Right lobe of liver (tissue), 6 donors: ENCODE data around the gene PRKCZ. TPM values are rescaled to one million over a fixed set of nuclear protein-coding genes. Genes with fewer than 3 reads are reported as not detected.

Experiments
- ATAC-seq, 4 donors: fragments of 200-7000 bp; cut with Tn5 transposase; one replicate each; pipeline ENCODE4 v1.9.1; 2020; ENCODE audit warnings: mild to moderate bottlenecking in 4 of 4, moderate library complexity in 4 of 4
- DNase-seq, 3 donors: peaks; one replicate each; pipeline ENCODE4 v3.0.0-alpha.2; 2020
- H3K27ac ChIP-seq, 3 donors: fragments of 200-600 bp; one replicate each; pipeline ENCODE4 v1.8.0; 2022
- H3K27me3 ChIP-seq, 2 donors: fragments of 200-600 bp; one replicate each; pipeline ENCODE4 v1.8.0; 2022
- H3K36me3 ChIP-seq, 4 donors: fragments of 200-600 bp; sonication (generic) in 1 of 4; one replicate each; pipeline versions ENCODE4 v1.5.1 to v1.8.0; 2017 to 2022; ENCODE audit warnings: control low read depth in 1 of 4
- H3K4me1 ChIP-seq, 4 donors: fragments of 200-600 bp; sonication (generic) in 1 of 4; one replicate each; pipeline versions ENCODE4 v1.5.1 to v1.8.0; 2017 to 2022; ENCODE audit warnings: control low read depth in 1 of 4
- H3K4me3 ChIP-seq, 3 donors: fragments of 200-600 bp; one replicate each; pipeline ENCODE4 v1.8.0; 2022
- H3K9me3 ChIP-seq, 4 donors: fragments of 200-600 bp; sonication (generic) in 1 of 4; one replicate each; pipeline versions ENCODE4 v1.5.1 to v1.8.0; 2017 to 2022; ENCODE audit warnings: control low read depth in 1 of 4
- POLR2A ChIP-seq: fragments of 450-650 bp; IDR thresholded peaks from one replicate; pipeline ENCODE4 v1.6.1; 2017; ENCODE audit warnings: antibody characterized with exemption, mild to moderate bottlenecking
- WGBS: methylation state at CpG from one replicate; pipeline ENCODE4 v1.1.6; 2018; ENCODE audit warnings: low coverage, low lambda C conversion rate; ENCODE audit not compliant: insufficient coverage; ENCODE audit errors: missing lambda C conversion rate; 5-methylcytosine and 5-hydroxymethylcytosine counted together
- intact Hi-C, 2 donors: fragments of 100-400 bp; cut with DNase I; formaldehyde crosslinking; loops; one replicate each; pipeline versions ENCODE4 v1.11.2 to v1.14.1; 2022
- total RNA-seq, 6 experiments: library from RNA; depleted of rRNA in 2 of 6; stranded (reverse); fragments of >200 nt in 2 of 6; fragmentation: NEBNext Ultra II Directional in 3 of 6; extraction: Animal tissue kit (Norgen Biotek cat#: 25700) in 3 of 6; gene quantifications; one replicate each; pipeline versions ENCODE4 v1.1.0 to v1.2.4, GENCODE V29; 2016 to 2023
- TF ChIP-seq, protein P1 (sequence below), 4 donors: fragments of 200-600 bp in 3 of 4; fragments of 450-650 bp in 1 of 4; IDR thresholded peaks; one replicate each; pipeline versions ENCODE4 v1.5.1 to v1.8.0; 2016 to 2022; ENCODE audit warnings: antibody characterized with exemption in 4 of 4, mild to moderate bottlenecking in 2 of 4
- donor health status: DM: no; HTN: yes; CAD: no.
- donor health status: DM: no; HTN: no; CAD: no.
- donor health status: DM: no; HTN: no; CAD: no.
- donor health status: DM: no; HTN: yes; CAD: no.
- donor health status: DM: no; HTN: yes; CAD: no.

The PRKCZ gene
- total RNA-seq, 6 experiments from 2014 or later = 10.3 to 20.1 (median 15.8) TPM

DNA sequence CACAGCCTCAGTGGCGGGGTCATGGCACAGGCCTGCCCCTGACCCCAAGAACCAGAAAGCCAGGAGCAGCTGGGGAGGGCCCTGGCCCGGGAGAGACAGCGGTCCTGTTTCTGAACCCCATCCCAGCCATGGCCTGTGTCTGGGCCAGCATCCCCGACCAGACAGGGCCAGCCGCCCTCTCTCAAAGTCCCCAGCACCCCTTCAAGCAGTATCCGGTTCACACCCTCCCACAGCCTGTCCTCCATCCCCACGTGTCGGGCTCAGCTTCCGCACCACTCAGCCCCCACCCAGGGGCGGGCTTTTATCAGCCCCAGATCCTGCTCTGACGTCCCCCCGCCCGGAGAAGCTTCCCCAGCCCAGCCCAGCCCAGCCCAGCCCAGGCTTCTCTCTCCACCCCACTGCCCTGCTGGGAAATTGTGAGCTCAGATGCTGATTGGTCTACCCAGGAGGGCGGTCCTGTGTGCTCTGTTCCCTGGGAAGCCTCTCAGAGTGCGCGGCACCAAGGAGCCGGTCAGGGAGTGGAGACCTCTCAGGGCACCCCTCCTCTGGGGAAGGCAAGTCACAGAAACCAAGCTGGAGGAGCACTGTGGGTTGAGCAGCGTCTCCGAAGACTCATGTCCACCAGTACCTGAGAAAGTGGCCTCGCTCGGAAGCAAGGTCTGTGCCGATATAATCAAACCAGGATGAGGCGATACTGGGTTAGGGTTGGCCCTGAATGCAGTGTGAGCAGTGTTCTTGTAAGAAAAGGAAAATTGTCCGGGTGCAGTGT lies 149.0 kb downstream of the PRKCZ start:
- Histone ChIP-seq H3K4me1 (peaks cover 0 to 8% (median 2%) of the 10 kb centered on the region in 4 donors), H3K9me3 (no peaks in the 10 kb centered on the region), H3K36me3 (no peaks in the 10 kb centered on the region), H3K27ac (peak overlapping the region; percentile 36 to 79 (median 53)), H3K4me3 (peak overlapping the region; percentile 41 to 53 (median 49)), H3K27me3 (no peaks in the 10 kb centered on the region)
- WGBS = 4% methylated on average over 10 of the region's 24 CpGs
- DNase-seq (peak; percentile 84 to 87 (median 87)), ATAC-seq (peak; percentile 70 to 76 (median 71))
- intact Hi-C loops = loop anchor here (5.0 kb wide), 3 partner anchors 33 to 183 kb away; no protein-coding TSS in a partner anchor
- TF ChIP-seq, protein P1, sequence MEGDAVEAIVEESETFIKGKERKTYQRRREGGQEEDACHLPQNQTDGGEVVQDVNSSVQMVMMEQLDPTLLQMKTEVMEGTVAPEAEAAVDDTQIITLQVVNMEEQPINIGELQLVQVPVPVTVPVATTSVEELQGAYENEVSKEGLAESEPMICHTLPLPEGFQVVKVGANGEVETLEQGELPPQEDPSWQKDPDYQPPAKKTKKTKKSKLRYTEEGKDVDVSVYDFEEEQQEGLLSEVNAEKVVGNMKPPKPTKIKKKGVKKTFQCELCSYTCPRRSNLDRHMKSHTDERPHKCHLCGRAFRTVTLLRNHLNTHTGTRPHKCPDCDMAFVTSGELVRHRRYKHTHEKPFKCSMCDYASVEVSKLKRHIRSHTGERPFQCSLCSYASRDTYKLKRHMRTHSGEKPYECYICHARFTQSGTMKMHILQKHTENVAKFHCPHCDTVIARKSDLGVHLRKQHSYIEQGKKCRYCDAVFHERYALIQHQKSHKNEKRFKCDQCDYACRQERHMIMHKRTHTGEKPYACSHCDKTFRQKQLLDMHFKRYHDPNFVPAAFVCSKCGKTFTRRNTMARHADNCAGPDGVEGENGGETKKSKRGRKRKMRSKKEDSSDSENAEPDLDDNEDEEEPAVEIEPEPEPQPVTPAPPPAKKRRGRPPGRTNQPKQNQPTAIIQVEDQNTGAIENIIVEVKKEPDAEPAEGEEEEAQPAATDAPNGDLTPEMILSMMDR (IDR thresholded peaks at IDR 0.05) = no peak
- peak; percentile 70 for TF ChIP-seq POLR2A

DNA sequence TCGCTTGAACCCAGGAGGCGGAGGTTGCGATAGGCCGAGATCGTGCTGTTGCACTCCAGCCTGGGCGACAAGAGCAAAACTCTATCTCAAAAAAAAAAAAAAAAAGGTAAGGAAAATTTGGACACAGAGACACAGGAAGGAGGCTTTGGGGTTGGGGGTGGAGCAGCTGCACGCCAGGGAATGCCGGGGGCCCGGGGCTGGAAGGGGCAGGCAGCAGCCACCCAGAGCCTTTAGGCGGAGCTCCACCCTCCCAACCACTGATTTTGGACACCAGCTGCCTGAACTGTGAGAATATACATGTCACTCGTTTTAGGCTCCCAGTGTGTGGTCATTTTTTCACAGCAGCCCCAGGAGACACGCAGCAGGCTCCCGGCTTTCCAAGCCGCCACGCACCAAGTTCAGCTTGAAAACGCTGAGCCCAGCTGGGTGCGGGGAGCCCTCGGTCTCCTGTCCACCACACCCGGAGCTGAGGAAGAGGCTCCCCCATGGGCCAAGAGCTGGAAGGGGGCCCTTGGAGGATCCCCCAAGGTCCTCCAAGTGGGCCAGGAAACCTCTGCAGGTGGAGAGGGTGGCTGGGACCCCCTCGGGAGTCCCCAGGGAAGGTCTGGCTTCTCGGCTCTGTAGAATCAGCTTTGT lies 150.2 kb downstream of the PRKCZ start:
- Histone ChIP-seq H3K27ac (no peak overlapping the region), H3K9me3 (no peaks in the 10 kb centered on the region), H3K27me3 (no peaks in the 10 kb centered on the region), H3K4me3 (no peak overlapping the region), H3K4me1 (peaks cover 0 to 6% (median 4%) of the 10 kb centered on the region in 4 donors), H3K36me3 (no peaks in the 10 kb centered on the region)
- intact Hi-C loops = no loop called here
- no peak for TF ChIP-seq POLR2A
- TF ChIP-seq, protein P1 (IDR thresholded peaks at IDR 0.05) = no peak
- 88% methylated on average over 7 of the region's 21 CpGs for WGBS
- ATAC-seq = no peak
- no peak for DNase-seq

DNA sequence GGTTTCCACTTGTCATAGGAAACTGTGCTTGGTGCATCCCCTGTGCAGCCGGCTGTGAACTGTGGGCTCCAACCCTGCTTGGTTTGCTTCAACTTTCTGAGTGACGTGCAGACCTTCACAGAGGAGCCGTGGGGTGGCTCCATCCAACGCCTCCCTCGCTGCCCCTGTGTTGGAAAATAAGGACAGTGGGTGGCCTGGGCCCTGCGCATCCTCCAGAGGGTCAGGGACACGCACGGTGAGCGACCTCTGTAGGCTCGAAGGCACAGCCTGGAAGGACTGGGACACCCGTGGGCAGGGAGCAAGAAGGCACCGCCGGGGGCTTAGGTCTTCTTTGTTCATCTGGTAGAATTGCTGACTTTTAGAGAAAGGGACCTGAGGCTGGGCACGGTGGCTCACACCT lies 150.9 kb downstream of the PRKCZ start:
- Histone ChIP-seq H3K27me3 (no peaks in the 10 kb centered on the region), H3K4me1 (peaks cover 0 to 12% (median 5%) of the 10 kb centered on the region in 4 donors), H3K27ac (no peak overlapping the region), H3K4me3 (no peak overlapping the region), H3K9me3 (no peaks in the 10 kb centered on the region), H3K36me3 (no peaks in the 10 kb centered on the region)
- TF ChIP-seq POLR2A = no peak
- TF ChIP-seq, protein P1 (IDR thresholded peaks at IDR 0.05) = no peak
- WGBS = 100% methylated on average over 1 of the region's 14 CpGs
- ATAC-seq (no peak), DNase-seq (no peak)
- intact Hi-C loops = no loop called here

DNA sequence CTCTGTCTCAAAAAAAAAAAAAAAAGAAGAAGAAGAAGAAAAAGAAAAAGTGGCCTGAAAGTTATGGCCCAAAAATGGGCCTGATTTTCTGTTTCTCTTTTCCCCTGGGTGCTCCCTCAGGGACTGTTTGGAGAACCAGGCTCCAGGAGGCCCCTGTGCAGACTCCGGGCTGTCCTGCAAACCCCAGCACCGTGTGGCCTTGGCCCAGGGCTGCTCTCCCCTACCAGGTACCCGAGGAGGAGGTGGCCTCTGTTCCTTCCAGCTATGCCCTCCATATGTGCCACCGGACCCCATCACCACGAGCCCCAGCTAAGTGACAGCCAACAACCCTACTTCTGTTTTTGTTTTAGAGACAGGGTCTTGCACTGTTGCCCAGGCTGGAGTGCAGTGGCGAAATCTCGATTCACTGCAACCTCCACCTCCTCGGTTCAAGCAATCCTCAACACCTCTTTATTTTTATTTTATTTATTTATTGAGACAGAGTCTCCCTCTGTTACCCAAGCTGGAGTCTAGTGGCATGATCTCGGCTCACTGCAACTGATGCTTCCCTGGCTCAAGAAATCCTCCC lies 151.9 kb downstream of the PRKCZ start:
- no peak overlapping the region for H3K27ac ChIP-seq
- no peaks in the 10 kb centered on the region for H3K36me3 ChIP-seq
- H3K4me1 ChIP-seq = peaks cover 0 to 21% (median 9%) of the 10 kb centered on the region in 4 donors
- no peak for DNase-seq
- no peak overlapping the region for H3K4me3 ChIP-seq
- H3K9me3 ChIP-seq = no peaks in the 10 kb centered on the region
- H3K27me3 ChIP-seq = no peaks in the 10 kb centered on the region
- TF ChIP-seq, protein P1 (IDR thresholded peaks at IDR 0.05) = no peak
- no peak for TF ChIP-seq POLR2A
- intact Hi-C loops = no loop called here
- 64% methylated on average over 3 of the region's 9 CpGs for WGBS
- ATAC-seq = no peak
